Fibroblast of lung (primary cell): ENCODE data around the gene ERGIC3.

Source experiments
- CTCF ChIP-seq, 2 donors: IDR thresholded peaks in 1 of 2; conservative IDR thresholded peaks in 1 of 2; 1 replicate in 1 of 2; 2 replicates in 1 of 2; pipeline ENCODE4 v1.5.1; 2011 to 2012; ENCODE audit warnings: low read length in 2 of 2, control low read depth in 1 of 2, inconsistent platforms in 1 of 2, low read depth in 1 of 2, mild to moderate bottlenecking in 1 of 2
- EZH2 ChIP-seq: IDR thresholded peaks from 2 replicates; pipeline ENCODE4 v1.5.1; 2012; ENCODE audit warnings: low read length, control low read depth, mild to moderate bottlenecking; ENCODE audit errors: missing control alignments

DNA sequence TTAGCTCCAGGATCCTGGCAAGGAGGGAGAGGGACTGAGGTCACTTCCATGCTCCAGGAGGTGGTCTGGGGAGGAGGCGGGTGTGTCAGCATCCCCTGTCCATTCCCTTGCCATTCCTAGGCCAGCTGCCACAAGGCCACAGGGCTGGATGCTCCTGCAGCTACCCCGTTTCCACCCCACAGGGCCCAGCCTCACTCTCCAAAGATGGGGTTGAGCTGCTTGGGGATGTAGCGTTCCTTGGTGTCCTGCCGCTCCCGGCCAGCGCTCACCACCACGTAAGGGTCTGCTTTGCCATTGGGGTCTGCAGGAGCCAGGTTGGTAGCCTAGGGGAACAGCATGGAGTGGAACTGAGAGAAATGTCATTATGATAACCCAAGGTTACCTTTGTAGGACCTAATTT, 23.0 kb downstream of the ERGIC3 start:
- TF ChIP-seq CTCF (conservative IDR thresholded peaks at IDR 0.05 in 1 of 2, IDR thresholded peaks at IDR 0.05 in 1 of 2; ENCODE audit: low read depth in 1 of 2, low read length in 2 of 2), result no peak
- no peak for TF ChIP-seq EZH2
